Hematopoietic multipotent progenitor cell treated with erythropoietin and hydrocortisone succinate and interleukin-3 and kit ligand, for 8 days (in vitro differentiated cells): ENCODE measurements around the gene ZFP92.

ENCODE experiments used
- DNase-seq: peaks from one replicate; pipeline ENCODE4 v3.0.0-alpha.2; 2015

Gene ZFP92

DNA sequence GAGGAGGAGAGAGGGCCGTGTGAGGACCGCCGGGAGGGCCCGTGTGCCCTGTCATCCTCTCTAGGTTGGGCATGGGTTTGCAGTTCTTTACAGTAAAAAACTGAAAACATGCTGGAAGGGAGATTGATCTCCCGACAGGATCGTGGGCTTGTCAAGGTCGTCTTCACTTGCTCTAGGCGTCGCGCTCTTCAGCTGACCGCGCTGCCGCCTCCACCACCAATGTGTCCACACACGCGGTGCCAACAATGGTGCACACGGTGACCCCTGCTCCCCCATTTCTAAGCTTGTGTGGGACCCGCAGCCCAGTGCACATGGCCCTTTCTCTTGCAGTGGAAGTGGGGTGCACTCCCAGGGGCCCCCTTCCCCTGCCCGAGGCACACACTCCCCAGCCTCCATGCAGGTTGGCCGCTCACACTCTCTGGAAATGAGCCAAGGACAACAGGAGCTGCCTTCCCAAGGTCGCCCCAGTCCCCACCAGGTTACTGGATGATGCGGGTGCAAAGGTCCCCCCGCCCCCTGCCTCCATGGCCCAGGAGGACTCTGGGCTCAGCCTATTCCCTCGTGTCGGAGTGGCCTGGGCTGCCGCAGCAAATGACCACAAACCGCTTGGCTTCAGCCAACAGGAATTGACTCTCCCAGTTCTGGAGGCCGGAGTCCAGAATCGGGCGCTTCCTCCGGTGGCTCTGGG, 1.7 kb upstream of the ZFP92 start:
- no peak for DNase-seq

DNA sequence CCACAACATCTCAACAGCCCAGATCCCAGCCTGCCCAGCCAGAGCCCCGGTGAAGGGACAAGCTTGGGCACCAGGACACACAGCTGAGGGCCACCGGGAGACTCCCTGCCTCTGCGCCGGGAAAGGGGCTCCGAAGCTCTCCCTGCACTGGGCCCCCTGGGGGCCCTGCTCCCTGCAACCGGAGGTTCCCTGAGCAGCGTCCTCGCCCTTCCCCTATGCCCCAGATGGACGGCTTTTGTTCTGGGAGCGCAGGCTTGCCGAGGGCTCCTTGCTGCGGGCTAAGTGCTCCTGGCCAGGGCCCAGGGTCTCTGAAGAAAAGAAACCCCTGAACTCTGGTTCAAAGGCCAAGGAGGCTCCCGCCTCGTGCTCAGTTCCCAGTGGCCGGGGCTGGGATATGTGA, 899 bp upstream of the ZFP92 start:
- DNase-seq: no peak

DNA sequence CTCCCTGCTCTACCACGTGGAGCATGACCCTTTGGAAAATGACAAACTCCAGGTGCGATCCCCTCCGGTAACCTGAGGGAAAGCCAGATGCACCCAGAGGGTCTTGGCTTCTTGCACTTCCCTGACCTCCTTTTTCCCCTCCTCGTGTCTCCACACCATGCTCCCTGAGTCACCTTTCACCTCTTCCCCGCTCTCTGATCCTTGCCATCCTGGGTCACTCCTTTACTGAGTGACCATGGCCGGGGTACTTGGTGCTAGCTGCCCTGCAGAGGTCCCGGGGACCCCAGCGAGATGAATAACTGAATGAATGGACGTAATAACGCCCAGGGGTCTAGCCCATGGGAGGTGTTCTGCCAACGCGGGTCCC, 401 bp upstream of the ZFP92 start:
- DNase-seq: no peak

DNA sequence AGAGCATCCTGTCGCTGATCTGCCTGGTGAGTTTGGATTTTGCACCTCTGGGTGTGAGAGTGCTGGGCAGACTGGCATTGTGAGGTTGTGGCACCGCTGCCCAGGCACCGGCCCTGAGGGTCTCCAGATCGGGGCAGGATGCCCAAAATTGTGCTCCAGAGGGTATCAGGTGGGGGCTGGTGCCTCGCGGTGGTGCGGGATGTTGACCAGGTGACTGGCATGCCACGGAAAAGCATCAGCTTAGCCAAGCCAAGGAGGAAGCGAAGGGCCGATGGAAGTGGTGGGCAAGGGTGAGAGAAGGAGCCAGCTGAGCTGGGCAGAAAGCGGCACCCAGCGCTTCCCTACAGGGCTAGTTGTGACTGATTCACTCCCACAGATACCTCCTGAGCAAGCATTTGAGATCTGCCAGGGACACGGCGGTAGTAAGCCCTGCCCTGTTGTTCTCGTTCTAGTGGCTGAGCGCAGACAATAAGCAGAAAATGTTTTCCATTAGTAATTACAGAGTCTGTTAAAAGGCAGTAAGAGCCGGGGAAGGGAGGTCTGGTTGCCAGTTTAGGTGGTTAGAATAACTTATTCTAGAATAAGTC, 809 bp downstream of the ZFP92 start:
- no peak for DNase-seq

DNA sequence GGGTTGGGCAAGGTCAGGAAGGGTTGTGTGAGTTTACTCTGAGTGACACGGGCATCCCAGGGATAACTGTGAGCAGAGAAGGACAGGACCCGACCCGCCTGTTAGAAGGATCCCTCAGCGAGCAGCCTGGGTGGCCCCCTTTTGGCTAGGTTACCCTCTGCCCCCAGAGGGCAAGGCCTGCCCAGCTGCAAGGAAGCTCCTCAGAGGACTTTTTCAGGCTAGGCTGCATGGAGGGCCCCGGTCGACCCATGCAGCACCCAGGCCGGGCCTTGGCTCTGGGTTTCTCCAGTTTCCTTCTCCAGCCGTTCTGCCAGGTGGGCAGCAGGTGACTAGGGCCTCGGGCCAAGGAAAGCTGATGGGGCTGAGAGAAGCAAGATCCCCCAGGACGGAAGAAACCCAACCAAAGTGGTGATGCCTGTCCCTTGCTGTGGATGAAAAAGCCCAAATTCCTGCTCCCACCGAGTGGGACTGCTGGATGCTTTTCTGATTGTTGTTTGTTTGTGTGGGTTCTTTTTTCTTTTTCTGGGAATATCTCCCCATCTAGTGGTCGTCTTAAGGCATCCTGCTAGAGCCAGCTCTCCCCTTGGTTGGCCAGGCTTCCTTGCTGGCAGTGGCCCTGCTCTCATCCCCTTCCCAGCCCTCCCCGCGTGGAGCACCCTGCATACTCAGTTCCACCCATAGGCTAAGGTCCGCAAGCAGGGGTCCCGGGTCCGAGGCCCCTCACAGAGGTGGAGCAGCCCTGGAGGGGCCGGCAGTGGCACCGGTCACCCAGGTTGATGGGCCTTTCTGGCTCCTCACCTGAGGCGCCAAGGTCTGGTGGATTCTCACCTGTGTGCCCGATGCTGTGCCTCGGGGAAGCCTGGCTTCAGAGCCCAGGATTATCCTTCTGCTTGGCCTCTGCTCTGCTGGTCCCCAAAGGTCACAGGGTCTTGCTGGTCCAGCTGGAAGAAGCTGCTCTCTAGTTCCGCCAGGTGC, 1.8 kb downstream of the ZFP92 start:
- DNase-seq: no peak

DNA sequence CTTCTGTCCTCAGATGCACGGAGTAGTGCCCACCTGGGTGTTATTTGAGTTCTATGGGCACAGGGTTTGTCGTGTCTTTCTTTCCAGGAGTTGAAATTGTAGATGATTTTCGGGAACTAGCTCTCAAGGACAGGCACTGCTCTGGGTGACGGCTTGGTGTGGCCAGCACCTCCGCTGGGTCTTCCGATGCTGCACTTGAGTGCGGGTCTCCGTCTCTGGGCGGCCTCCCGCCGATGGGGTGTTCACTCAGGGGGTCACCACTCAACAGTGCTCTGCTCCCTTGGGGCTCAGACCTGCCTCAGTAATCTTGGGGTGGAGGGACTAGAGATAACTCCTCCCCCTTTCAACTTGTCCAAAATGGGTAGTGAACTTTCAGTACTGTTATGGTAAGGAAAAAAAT, 2.5 kb downstream of the ZFP92 start:
- DNase-seq: no peak

DNA sequence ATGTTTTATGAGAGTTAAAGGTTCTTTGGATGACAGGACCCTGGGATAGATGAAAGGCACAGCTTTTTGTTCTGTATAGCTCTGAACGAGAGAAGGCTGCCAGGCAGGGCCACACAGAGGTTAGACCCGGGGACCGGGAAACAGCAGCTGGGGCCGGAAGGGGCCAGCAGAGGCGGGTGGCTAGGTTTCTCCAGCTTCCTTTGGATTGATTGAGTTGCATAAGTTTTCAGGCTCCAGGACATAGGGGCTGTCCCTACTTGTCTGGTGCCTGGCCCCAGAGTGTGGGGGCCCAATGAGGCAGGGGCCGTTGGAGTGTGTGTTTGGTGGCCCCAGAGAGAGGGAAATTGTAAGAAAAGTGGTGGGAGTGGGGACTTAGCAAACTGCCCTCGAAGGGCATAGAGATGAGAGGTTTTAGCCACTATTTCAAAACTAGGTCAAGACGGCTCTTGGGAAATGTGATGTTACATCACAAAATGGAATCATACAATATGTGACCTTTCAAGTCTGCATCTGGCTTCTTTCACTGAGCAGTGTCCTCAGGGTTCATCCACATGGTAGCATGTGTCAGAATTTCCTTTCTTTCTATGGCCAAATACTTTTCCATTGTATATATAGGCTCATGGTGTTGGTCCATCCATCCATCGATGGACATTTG, 3.7 kb downstream of the ZFP92 start:
- DNase-seq: no peak

DNA sequence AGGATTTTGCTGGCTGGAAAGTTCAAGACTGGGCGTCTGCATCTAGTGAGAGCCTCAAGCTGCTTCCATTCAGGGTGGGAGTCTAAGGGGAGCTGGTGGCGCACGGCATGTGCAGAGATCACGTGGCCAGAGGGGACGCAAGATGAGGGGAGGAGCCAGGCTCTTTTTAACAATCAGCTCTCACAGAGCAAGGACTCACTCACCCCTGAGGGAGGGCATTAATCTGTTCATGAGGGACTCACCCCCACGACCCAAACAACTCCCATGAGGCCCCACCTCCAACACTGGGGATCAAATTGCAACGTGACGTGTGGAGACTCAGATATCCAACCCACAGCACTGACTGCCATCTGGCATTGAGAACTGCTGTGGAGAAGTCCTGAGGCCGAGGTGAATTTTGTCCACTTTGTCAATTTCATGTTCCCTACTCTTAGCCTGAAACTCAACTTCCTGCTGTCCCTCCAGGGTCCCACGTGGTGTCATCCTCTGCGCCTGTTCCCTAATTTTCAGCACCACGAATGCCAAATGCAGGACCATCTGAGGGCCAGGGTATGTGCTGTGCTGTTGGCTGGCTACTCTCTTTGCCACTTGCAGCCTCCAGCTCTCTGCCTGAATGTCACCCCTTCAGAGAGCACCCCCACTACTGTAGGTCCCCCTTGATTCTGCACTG, 5.6 kb downstream of the ZFP92 start:
- no peak for DNase-seq

DNA sequence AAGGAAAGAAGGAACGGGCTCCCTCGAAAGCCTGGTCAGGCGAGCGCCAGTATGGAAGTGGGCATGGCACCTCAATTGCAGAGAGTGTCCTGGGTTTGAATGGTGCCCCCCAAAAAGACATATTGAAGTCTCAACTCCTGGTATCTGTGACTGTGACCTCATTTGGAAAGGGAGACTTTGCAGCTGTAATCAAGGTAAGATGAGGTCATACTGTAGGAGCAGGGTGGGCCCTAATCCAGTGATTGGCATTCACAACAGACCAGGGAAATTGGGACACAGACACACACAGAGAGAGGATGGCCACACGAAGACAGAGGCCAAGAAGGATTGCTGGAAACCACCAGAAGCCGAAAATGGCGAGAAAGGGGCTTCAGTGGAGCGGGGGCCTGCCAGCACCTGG, 6.4 kb downstream of the ZFP92 start:
- DNase-seq: no peak

DNA sequence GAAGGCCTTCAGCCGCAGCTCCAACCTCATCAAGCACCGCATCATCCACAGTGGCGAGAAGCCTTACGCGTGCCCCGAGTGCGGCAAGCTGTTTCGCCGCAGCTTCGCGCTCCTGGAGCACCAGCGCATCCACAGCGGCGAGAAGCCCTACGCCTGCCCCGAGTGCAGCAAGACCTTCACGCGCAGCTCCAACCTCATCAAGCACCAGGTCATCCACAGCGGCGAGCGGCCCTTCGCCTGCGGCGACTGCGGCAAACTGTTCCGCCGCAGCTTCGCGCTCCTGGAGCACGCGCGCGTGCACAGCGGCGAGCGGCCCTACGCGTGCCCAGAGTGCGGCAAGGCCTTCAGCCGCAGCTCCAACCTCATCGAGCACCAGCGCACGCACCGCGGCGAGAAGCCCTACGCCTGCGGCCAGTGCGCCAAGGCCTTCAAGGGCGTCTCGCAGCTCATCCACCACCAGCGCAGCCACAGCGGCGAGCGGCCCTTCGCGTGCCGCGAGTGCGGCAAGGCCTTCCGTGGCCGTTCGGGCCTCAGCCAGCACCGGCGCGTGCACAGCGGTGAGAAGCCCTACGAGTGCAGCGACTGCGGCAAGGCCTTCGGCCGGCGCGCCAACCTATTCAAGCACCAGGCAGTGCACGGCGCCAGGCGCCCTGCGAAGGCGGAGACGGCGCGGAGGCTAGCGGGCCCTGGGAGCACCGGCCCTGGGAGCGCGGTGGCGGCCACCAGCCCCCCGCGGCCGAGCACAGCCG, 9.8 kb downstream of the ZFP92 start:
- no peak for DNase-seq

DNA sequence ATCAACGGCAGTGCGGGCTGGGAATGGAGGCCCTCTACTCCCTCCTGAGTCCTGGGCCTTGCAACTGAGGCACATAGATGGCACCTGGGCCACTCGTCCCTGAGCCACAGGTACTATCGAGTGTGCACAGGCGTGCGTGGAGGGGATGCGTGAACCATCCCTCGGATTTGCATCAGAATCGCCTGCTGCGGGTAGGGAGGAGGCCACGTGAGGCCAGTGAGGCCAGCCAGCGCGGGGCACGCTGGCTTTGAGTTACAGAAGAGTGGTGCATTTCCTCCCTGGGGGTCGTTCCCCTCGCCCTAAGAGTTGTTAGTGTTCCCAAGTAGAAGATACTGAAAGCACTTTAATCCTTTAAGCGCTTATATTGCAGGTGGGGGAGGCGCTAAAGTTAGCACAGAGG, 10.6 kb downstream of the ZFP92 start:
- DNase-seq: no peak

DNA sequence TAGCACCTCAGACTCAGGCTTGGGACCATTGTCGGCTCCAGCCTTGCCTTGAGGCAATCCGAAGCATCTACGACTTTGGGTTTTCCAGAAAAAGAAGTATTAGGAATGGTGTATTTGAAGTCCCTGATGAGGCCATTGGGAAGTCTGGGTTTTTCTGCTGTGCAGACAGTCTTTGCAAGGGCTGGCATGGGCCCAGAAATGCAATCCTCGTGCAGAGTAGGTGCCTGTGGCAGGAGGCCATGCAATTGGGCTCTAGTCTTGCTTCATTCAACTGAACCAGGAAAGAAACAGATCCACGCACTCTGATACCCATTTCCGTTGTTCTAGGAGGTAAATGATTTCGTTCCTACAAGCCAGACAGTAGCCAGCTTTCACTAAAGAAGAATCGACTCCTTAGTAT, 12.4 kb downstream of the ZFP92 start:
- DNase-seq: no peak

DNA sequence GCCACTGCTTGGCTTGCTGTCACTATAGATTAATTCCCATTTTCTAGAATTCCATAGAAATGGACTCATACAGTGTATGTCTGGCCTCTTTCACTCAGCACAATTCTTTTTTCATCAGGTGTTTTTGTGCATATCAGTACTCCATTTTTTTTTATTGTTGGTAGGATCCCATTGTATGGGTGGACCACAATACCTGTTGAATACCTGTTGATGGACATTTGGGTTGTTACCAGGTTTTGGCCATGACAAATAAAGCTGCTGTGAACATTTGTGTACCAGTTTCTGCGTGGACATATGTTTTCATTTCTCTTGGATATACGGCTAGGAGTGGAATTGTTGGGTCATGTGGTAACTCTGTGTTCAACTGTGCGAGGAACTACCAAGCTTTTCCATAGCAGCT, 14.9 kb downstream of the ZFP92 start:
- no peak for DNase-seq

DNA sequence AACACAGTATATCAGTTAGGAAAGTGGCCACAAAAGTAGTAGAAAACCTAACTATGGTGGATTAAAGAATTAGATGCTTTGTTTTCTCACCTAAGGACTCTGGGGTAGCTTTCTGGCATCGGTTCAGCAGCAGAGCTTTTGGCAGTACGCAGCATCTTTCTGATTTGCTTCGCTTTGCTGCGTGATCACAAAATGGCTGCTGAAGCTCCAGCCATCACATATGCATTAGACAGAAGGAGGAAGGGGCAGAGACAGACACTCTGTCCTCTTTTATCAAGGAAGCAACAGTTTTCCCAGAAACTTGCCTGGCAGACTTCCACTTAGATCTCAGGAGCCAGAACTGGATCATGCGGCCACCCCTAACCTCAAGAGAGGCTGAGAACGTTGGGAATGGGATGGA, 19.5 kb downstream of the ZFP92 start:
- no peak for DNase-seq

DNA sequence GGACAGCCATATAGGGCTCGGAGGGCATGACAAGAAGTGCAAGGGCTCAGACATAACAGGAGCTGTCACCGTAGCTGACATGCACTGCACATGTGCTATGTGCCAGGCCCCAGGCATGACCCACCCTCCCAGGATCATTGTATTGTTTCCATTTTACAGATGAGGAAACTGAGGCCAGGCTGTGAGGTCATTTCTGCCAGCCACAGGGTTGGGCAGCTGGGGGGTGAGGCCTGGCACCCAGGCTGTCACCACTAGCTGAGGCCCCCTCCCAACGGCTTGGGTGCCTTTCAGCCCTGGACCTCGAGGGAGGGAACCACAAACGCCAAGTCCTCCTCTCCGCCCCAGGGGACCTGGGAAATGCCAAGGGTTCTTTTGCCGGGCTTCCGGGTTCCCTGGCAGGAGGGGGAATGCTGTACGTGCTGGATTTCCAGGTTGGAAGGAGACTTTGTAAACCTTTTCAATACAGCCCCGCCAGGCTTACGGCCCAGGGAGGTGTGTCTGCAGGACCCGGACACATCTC, 21.9 kb downstream of the ZFP92 start:
- no peak for DNase-seq

DNA sequence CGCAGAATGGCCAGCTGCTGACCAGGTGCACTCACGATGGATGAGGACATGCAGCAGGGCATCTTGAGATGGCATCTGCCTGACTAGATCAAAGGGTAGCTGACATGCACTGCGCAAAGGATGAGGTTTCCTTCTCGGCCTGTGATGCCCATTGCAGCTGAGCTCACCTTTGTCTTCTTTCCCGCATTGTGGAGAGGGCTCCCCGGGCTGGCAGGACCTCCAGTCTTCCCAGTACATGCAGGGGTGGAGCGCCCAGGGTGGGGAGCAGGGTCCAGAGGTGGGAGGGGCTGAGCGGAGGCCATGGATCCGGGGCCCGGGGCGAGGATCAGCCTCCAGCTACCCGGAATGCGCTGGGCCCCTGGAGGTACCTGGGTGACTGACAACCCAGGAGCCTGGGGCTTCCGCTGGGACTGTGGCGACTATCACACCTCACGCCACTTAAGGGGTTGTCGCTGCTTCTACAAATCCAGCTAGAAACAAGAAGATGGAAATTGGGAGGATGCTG, 22.6 kb downstream of the ZFP92 start:
- no peak for DNase-seq

DNA sequence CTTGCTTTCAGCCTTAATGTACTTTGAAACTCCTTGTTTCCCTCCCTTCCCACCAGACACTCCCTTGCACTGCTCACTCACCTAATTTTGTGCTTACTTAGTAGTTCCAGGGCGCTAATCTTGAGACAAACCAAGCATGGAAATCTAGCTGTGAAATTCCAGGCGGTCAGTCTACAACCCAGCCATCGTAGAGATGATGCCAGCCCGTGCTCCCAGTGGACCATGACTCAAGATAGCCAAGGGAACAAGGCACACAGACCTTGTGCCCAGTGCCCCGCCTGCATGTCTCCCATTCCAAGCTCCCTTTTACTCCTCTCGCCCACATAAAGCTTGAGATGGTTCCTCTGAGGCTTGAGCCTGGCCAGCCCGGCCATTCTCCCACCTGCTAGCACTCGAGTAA, 23.5 kb downstream of the ZFP92 start:
- no peak for DNase-seq

DNA sequence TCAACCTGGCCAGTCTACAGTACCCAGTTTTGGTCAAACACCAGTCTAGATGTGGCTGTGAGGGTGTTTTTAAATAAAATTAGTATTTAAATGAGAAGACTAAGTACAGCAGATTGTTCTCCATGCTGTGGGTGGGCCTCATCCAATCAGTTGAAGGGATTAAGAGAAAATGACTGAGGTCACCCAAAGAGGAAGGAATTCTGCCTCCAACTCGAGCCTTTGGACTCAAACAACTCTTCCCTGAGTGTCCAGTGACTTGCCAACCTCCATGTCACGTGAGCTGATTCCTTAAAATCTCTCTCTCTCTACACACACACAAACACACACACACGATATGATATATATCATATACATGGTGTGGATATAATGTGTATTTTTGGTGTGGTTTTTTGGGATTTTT, 24.6 kb downstream of the ZFP92 start:
- no peak for DNase-seq

DNA sequence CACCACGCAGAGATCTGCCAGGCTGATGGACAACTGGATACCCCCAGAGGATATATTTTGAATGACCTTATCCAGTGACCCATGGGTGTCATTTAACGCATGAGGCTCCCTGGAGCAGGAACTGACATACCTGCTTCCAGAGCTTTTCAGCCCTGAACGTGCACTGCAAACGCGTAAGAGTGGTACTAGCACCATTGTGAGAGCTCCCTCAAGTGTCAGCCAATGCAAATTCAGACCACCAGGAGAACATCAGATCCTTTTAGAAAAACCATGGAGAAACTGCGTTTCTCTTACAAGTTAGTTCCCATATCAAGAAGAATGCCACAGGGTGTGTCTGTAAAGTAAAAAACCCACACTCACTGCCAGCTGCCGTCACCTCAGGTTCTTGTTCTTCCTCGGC, 27.3 kb downstream of the ZFP92 start:
- DNase-seq: peak; percentile 4

DNA sequence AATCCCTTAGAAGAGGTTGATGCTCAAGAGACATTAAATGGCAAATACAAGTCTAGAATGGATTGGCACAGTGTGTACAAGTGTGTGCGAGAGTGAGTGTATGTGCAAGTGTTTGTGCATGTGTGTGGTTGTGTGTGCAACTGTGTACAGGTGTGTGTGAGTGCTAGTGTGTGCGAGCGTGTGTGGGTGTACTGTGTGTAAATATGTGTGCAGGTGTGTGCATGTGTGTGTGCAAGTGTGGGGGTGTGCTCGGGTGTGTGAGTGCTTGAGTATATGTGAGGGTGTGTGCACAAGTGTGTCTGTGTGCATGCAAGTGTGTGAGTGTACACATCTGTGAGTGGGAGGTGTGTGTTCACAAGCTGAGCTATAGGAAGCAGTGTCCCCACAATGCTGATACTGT, 28.7 kb downstream of the ZFP92 start:
- no peak for DNase-seq

DNA sequence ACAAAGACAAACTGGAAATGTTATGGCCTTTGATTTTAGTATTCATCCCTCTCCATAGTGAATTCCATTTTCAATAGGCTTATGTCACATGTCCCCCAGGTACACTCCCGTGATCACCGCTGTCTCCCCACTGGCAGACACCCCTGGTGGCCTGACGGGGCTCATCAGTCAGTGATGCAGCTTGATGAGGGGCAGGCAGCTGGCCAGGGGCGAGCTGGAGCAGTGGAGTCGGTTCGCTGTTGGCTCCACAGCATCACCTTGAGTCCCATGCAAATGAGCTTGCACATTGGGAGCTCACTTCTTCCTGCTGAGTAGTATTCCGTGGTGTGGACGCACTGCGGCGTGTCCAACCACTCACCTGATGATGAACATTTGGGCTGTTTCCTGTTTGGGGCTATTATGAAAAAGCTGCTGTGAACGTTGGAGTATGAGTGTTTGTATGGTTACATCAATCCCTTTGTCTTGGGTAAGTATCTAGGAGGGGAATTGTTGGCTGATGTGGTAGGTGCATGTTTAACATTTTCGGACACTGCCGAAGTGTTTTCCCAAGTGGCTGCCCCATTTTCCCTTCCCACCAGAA, 29.4 kb downstream of the ZFP92 start:
- no peak for DNase-seq
